Retina (tissue), 1 donor: ENCODE results near the gene ZP3.
"Not testable (repeated sequence)": the region's sequence is repeated elsewhere in the genome, so short reads cannot be mapped to it uniquely, and the experiment has no call there.

Experiments
- DNase-seq: peaks from one replicate; pipeline ENCODE4 v3.0.0-alpha.2; 2016

ZP3 gene

DNA sequence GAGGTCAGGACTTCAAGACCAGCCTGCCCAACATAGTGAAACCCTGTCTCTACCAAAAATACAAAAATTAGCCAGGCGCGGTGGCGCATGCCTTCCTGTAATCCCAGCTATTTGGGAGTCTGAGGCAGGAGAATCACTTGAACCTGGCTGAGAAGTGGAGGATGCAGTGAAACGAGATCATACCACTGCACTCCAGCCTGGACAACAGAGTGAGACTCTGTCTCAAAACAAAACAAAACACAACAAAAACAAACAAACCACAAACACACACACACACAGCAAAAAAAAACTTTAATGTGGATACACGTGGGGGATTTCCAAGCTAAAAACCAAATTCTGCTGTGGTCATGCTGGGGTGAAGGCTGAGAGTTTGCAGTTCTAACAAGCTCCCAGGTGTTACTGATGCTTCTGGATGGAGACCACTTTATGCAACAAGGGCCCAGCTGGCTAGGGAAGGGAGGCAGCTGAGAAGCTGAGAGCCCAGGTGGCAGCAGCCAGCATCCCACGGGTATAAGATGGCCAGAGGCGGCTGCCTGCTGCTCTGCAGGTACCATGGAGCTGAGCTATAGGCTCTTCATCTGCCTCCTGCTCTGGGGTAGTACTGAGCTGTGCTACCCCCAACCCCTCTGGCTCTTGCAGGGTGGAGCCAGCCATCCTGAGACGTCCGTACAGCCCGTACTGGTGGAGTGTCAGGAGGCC is at the start of gene ZP3:
ZP3 (plus strand) TSS at position 538 of the 699 bp plus-strand sequence; CDS start at position 553, 15 bp downstream.
- no peak for DNase-seq

DNA sequence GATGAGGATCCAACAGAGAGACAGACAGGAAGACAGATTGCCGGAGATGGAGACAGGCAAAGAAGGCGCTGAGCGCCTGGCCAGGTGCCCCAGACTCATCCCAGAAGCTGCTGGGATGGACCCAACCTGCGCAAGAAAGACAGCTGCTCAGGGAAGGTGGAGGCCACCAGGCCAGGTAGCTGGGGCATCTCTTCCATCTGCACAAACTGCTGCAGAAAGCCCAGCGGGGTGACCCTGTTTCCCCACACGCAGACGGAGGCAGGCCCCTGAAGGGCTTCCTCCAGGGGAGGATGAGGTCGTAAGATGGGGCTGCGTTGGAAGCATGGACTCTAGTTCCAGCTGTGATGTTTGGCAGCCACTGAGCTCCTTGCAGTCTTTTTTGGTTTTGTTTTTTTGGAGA is 49.5 kb upstream of the ZP3 start:
- no peak for DNase-seq

DNA sequence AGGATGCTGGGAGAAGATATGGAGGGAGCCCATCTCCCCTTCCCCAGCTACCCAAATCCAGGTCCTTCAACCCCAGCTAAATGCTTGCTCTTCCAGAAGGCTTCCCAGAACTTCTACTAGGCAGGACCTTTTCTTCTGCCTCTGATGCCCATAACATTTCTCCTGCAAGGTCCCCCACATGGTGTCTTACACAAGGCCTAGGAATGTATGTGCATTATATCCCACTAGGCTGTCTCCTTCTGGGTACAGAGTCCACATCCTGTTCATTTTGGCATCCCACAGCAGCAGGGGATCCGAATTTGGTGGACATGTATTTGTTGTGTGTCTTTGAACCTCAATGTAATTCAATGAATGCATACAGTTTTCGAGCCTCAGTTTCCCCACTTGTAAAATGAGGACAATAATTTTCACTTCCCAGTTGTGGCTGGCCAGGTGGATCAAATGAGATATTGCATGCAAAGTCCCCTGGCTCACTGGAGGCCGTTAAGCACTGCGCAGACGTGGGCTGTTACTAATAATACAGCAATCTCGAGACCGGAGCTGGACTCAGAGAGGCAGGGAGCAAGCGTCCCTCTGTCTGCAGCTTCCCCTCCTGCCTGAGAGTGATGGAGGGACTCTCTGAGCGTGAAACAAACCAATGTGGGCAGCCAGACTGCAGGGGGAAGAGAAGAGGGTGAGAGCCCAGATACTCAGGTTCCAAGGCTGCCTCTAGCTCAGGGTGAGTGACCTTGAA is 47.4 kb upstream of the ZP3 start:
- DNase-seq, result no peak

DNA sequence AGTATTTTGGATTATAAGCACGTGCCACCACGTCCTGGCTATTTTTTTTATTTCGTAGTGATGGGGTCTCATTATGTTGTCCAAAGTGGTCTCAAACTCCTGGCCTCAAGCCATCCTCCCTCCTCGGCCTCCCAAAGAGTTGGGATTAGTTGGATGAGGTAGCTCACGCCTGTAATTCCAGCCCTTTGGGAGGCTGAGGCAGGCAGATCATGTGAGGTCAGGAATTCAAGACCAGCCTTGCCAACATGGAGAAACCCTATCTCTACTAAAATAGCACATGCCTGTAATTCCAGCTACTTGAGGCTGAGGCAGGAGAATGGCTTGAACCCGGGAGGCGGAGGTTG is 44.2 kb upstream of the ZP3 start:
- DNase-seq, result no peak

DNA sequence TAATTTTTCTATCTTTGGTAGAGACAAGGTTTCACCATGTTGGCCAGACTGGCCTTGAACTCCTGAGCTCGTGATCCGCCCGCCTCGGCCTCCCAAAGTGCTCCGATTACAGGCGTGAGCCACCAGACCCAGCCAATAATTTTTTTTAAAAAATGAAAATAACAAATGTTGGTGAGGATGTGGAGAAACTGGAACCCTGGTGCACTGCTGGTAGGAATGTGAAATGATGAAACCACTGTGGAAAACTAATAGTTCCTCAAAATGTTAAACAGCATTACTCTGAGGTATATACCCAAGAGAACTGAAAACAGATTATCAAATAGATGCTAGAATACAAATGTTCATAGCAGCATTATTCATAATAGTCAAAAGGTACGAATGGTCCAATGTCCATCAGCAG is 42.9 kb upstream of the ZP3 start:
- DNase-seq, result no peak

DNA sequence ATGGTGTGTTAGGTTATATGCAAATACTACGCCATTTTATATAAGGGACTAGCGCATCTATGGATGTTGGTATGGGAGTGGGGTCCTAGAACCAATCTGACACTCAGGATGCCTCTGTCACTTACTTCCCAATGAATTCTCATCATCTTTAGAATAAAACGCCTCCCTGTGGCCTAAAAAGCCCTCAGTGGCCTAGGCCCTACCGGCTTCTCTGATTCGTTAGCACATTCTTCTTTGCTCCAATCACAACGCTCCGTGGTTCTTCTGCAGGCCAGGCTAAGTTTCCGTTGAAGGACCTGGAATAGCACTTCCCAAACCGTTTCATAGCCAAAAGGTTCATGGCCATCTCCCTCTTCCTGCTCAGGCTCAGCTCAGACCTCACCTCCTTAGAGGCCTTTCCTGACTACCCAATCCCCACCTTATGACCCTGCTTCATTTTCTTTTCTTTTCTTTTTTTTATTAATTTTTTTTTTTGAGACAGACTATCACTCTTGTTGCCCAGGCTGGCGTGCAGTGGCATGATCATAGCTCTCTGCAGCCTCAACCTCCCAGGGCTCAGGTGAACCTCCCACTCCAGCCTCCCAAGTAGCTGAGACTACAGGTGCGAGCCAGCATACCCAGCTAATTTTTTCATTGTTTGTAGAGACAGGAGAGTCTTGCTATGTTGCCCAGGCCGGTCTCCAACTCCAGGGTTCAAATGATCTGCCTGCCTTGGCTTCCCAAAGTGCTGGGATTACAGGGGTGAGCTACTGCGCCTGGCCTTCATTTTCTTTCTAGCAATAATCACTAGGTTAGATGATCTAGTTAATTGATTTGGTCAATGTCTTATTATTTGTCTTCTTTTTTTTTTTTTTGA is 41.4 kb upstream of the ZP3 start:
- DNase-seq, result no peak

DNA sequence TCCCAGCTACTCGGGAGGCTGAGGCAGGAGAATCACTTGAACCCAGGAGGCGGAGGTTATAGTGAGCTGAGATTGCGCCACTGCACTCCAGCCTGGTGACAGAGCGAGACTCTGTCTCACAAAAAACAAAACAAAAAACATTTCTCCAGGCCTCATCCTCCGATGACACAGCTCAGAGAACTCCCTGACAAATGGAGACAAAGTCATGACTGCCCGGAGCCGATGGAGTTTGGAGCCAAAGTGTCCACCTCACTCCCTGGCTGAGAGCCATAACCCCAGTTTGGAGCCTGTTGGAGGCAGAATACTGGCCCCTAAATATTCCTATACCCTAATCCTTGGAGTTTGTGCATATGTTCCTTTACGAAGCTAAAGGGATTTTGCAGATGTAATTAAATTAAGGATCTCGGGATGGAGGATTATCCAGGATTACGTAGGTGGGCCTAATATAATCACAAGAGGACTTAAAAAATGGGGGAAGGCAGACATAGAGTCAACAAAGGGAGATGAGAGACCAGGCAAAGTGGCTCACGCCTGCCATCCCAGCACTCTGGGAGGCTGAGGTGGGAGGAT is 38.0 kb upstream of the ZP3 start:
- DNase-seq, result no peak

DNA sequence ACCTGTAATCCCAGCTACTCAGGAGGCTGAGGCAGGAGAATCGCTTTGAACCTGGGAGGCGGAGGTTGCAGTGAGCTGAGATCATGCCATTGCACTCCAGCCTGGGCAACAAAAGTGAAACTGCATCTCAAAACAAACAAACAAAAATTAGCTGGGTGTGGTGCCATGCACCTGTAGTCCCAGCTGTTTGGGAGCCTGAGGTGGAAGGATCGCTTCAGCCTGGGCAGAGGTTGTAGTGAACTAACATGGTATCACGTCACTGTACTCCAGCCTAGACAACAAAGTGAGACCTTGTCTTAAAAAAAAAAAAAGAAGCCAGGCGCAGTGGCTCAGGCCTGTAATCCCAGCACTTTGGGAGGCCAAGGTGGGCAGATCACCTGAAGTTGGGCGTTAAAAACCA is 37.0 kb upstream of the ZP3 start:
- DNase-seq, result not testable (repeated sequence)

DNA sequence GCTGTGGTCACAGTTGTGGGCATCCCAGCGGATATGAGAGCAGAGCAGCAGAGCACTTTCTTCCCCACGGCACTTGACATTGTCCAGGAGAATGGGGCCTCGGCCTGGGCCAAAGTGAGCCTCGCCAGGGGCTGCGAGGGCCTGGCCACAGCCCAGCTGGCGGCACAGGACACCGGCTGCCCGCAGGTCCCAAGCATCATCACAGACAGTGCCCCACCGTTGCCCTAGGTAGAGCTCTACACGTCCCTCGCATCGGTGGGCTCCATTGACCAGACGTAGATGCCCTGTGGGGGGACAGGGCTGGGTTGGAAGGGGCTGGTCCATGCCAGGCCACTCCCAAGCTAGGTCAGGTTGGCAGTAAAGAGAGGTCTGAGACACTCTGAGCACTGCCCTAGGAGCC is 34.7 kb upstream of the ZP3 start:
- DNase-seq, result no peak

DNA sequence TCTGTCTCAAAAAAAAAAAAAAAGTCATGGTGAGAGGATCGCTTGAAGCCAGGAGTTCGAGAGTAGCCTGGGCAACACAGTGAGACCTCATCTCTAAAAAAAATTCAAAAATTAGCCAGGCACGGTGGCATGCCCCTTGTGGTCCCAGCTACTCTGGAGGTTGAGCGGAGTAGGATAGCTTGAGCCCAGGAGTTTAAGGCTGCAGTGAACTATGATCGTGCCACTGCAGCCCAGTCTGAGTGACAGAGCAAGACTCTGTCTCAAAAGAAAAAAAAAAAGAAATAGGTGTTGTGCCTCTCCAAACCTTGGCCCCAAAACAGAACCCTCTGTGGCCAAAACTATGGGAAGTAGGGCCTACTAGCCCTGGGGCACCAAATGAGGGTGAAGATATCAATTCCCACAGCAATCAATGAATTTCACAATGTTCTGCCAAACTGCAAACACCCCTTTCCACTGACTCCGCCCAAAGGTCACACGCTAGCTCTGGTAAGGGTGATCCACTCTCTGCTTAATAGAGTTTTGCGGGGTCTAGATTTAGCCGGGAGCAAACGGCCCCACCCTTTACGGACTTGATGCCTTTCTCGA is 32.1 kb upstream of the ZP3 start:
- no peak for DNase-seq

DNA sequence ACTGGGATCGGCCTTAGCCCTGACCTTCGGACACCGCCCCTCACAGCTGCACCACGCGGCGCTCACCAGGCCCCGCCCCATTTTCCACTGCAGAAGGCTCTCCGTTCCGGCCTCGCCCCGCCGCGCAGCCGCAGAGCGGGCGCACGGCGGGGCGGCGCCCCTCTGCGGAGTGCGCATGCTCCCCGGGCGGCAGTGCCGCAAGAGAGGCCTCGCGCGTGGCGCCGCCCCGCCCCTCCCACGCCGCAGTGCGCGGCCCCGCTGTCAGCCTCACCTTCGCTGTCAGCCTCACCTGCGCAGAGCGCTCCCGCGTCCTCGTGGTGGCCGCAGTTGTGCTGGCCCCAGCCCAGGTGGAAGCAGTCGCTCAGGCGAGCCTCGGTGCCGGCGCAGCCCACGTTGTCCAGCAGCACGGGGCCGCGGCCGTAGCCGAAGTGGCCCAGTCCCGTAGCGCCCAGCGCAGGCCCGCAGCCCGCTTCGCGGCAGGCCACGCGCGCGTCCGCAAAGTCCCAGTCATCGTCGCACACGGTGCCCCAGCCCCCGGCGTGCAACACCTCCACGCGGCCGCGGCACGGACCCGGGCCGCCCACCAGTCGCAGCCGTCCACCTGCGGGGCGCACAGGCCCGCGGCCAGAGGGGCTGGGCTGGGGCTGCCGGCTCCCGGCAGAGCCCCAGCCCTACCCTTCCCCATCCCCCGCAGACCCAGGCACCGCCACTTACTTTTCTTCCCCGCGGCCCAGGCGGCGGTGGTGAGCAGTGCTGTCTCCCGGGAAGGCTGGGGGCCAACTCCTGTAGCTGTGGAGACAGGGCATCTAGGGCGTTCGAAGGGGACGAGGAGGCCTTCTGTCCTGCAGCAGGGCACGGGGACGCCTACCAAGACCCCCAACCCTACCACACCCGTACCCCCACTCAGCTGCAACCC is 31.4 kb upstream of the ZP3 start:
- DNase-seq, result peak; percentile 95

DNA sequence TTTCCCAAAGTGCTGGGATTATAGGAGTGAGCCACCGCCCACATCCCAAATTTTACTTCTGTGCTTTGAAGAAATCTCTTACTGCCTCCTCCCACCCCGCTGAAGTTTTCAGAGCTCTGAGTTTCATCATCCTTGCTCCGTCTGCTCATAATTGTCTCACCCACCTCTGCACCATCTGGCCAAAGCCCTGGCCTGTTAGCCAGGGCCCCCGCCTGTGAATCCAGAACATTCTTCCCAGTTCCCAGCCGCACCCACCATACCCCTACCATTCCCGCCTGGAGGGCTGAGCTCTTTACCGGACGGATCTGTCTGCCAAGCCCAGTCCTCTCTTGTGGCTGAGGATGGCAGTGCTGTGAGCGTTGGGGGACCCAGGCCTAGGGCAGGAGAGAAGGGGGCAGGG is 29.8 kb upstream of the ZP3 start:
- no peak for DNase-seq

DNA sequence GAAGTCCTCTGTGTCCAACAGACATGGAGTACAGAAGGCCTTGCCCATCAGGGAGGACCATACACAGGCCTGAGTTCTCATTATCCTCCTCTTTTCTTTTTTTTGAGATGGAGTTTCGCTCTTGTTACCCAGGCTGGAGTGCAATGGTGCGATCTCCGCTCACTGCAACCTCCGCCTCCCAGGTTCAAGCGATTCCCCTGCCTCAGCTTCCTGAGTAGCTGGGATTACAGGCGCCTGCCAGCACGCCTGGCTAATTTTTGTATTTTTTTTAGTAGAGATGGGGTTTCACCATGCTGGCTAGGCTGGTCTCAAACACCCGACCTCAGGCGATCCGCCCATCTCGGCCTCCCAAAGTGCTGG is 29.2 kb upstream of the ZP3 start:
- not testable (repeated sequence) for DNase-seq

DNA sequence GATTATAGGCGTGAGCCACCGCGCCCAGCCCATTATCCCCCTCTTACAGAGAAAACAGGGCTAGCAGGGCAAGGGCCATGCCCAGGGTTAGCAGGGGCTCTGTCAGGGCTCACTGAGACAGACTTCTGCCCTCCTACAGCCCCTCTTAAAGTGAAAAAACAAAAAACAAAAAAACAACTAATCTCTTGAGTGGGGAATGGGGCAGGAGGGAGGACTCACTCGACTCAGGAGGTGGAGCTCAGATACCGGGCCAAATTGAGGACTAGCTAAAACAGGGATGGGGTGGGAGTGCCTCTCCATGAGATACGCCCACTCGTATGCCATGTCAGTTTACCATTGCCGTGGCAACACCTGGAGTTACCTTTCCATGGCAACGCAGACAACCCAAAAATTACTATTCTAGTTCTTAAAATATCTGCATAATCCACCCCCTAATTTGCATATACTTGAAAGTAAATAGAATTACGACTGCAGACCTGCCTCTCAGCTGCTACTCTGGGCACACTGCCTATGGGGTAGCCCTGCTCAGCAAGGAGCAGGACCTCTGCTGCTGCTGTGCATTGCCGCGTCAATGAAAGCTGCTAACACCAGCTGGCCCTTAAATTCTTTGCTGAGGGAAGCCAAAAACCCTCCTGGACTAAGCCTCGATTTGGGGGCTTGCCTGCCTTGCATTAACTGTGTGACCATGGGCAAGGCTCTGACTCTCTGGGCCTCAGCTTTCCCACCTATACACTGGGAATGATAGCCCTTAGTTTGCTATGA is 28.6 kb upstream of the ZP3 start:
- DNase-seq, result no peak

DNA sequence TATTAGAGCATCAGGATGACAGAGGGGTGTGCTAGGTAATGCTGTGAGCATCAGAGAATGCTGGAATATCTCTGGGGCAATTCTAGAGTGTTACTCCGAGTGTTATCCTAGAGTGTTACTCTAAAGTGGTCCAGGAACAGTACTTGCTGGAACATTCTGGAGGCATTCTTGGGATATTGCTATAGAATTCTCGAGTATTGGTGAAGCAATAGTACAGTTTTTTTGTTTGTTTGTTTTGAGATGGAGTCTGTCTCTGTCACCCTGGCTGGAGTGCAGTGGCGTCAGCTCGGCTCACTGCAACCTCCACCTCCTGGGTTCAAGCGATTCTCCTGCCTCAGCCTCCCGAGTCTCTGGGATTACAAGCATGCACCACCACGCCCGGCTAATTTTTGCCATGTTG is 27.9 kb upstream of the ZP3 start:
- no peak for DNase-seq

DNA sequence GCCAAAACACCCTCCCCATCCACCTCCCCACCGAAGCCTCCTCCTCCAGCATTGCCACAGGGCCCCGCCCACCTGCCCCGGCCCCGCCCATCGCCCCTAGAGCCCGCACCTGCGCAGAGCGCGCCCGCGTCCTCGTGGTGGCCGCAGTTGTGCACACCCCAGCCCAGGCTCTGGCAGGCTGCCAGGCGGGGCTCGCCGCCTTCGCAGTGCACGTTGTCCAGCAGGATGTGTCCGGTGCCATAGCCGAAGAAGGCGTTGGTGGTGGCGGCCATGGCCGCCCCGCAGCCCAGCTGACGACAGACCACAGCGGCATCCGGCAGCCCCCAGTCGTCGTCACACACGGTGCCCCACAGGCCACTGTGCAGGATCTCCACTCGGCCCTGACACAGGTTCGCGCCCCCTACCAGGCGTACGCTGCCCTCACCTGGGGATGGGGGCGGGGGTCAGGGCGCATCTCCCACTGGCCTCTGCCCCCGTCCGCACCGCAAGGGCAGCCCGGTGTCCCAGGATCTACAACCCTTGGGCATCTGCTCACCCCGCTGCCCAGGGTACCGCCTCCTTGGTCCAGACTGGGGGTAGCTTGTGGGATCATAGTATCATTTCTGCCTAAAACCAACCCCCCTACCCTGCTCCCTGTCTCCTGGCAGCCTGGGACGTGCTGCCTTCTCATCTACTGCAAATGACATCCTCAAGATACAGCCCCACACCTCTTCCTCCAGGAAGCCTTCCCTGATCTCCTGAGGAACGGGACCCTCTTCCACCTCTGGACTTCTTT is 27.2 kb upstream of the ZP3 start:
- DNase-seq, result peak; percentile 68

DNA sequence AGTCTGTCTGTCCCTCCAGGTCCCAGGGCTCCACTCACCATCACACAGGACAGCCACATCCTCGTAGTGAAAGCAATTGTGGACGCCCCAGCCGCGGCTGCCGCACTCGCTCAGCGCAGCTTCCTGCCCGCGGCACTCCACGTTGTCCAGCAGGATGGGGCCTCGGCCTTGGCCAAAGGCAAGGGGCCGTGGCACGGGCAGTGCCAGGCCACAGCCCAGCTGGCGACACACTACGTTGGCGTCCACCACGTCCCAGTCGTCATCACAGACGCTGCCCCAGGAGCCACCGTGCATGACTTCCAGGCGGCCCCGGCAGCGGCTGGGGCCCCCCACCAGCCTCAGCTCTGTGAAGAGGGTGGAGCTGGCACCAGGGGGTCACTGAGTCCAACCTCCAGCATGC is 24.5 kb upstream of the ZP3 start:
- DNase-seq, result no peak

DNA sequence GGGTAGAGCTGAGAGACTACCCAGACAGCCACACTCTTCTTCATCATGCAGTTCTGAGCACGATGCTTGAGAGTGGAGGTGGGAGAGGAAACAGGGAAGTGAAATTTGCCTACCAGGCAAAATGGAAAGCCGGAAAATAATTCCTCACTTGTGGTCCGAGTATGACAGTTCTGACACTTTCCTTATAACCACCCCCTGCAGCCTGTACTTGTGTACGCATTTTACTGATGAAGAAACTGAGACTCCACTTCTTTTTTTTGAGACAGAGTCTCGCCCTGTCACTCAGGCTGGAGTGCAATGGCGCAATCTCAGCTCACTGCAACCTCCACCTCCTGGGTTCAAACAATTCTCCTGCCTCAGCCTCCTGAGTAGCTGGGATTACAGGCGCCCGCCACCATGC is 21.7 kb upstream of the ZP3 start:
- not testable (repeated sequence) for DNase-seq

DNA sequence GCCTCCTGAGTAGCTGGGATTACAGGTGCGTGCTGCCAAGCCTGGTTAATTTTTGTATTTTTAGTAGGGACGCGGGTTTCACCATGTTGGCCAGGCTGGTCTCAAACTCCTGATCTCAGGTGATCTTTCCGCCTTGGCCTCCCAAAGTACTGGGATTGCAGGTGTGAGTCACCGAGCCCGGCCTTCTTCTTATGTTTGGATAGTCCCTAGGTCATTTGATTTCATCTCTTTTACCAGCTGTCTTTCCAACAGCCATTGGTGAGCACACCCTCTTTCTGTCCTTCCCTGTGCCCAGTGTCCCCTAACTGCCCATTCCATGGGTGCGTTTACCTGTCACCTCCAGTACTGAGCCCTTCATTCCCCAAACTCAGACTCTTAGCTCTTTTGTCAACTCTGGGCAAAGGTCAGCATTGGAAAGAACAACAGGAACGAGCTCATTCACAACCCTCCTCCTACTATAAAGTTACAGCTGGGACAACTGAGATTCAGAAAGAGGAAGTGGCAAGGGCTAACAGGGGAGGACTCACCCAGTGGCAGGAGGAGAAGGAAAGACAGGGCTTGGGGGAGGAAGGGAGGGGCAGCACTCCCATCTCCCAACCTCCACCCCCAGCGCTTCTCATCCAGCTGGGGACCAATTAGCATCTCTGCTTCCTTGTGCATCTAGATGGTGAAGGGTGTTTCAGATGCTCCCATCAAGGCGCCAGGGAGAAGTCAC is 20.8 kb upstream of the ZP3 start:
- no peak for DNase-seq

DNA sequence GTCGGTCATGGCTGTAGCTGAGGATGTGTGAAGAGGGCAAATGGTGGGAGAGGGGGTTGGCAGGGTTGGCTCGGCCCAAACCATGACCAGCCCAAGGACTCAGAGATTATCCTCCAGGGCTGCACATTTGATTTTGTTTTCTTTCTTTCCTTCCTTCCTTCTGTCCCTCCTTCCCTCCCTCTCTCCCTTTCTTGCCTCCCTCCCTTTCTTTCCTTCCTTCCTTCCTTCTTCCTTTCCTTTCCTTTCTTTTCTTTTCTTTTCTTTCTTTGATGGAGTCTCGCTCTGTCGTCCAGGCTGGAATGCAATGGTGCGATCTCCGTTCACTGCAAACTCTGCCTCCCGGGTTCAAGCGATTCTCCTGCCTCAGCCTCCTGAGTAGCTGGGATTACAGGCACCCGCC is 19.0 kb upstream of the ZP3 start:
- no peak for DNase-seq
